ENCODE measurements around the gene STRBP.
"Not testable (repeated sequence)": the region's sequence is repeated elsewhere in the genome, so short reads cannot be mapped to it uniquely, and the experiment has no call there.

Gene STRBP

GRCh38 chr9:123282362-123283047 lies 14.1 kb upstream of the STRBP start:
- DNase-seq, result no peak

- DNase-seq, result no peak
Observed at GRCh38 chr9:123281659-123282350, 13.4 kb upstream of the STRBP start.

DNA sequence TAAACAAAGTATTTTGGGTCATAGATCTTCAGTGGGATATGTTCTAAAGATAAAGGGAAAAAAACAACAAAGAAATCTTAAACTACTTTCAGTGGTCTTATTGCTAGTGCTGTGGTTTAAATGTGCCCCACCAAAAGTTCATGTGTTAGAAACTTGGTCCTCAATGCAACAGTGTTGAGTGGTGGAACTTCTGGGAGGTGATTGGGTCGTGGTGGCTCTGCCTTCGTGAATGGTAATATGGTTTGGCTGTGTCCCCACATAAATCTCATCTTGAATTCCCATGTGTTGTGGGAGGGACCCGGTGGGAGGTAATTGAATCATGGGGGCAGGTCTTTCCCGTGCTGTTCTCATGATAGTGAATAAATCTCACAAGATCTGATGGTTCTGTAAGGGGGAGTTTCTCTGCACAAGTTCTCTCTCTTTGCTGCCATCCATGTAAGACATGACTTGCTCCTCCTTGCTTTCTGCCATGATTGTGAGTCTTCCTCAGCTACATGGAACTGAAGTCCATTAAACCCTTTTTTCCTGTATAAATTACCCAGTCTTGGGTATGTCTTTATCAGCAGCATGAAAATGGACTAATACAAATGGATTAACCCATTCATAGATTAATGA lies 10.6 kb upstream of the STRBP start:
- DNase-seq, result not testable (repeated sequence)

GRCh38 chr9:123278361-123278760 lies 10.0 kb upstream of the STRBP start:
- DNase-seq, result no peak

- no peak for DNase-seq
Observed at GRCh38 chr9:123276551-123276950, 8.2 kb upstream of the STRBP start.

GRCh38 chr9:123271133-123271532 lies 2.7 kb upstream of the STRBP start:
- DNase-seq, result not testable (repeated sequence)

GRCh38 chr9:123269281-123269680 lies 895 bp upstream of the STRBP start:
- no peak for DNase-seq

DNA sequence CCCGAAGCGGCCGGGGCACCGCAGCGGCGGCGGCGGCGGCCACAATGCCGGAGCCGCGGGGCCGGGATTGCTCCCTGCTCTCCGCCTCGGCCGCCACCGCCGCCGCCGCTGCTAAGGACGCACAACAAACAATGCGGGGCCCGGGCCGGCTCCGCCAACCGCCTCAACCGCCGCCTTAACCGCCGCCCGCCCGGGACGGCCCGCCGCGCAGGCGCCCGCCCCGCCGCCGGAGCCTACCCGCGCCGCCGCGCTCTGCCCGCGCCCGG lies 254 bp downstream of the STRBP start:
- no peak for DNase-seq

DNA sequence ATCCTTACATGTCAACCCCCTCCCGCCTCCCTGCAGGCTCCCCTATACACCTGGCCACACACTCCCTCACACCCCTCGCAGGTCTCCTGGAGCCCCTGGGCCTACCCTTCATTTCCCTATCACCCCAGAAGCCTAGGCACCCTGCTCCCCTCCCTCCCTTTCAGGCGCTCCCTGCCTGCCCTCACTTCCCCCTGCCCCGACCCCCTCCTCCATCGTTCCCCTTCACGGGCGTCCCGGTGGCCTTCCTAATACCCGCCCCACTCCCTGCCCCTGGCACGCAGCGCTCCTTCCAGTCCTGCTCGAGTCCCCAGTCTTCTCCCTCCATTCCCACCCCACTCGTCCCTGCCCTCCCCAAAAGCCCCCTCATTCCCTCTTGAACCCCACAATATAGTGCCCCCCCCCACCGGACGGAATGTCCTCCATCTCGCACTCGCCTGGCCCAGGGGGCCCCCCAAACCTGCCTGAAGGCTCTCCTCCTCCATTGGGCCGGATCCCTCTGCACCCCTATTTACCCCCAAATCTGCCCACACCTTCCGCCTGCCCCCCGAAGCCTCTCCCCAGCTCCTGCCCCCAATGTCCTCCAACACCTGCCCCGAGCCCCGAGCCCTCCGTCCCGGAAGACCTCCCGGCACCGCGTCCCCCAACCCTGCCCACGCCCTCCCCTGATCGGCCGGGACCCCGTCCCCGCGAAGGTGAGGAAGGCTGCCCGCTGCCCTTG lies 746 bp downstream of the STRBP start:
- peak in 1 of 2 experiments; percentile 20 for DNase-seq

DNA sequence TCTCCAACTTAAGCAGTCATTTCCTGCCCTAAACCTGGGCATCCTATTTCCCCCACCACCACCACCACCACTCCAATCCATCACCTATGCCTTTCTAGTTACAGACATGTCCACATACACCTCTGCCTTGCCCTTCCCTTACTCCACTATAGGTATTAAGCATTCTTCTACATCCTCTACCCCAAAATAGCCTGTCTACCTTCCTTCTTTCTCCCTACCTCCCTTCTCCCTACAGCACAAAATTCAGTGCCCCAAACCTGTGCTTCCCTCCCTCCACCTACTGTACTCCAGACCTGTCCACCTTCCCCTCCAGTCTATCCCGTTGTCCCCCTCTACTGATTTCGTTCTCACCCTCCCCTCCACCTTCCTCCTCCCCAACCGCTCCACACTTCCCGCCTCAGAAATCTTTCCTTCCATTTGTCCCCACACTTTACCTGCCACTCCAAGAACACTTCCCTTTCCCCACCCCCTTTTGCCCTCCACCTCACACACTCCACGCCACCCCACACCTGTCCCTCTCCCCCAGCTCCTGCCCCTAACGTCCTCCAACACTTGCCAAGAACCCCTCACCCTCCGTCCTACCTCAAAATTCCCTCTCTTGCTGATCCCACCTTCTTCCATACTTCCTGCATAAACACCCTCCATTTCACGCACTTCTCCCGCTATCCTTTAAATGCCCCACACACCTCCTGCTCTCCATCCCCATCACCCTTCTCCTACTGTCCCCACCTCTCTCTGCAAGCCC lies 1.6 kb downstream of the STRBP start:
- DNase-seq, result no peak

DNA sequence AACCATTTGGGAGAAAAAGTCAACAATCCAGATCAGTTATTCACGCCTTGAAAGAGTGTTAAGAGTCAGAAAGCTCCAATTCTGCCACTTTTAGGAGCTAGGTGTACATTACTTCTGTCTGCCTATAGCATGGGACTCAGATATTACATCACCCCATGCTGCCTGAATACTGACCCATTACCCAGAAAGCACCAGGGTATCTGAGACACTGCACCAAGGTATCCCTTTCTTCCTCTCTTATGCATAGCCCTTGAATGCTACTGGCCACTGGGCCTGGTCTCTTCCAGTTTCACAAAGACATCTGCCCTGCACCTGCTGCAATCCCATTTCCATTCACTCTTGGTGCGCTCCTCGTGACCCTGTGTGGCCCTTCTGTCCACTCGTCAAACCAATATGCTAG lies 2.6 kb downstream of the STRBP start:
- no peak for DNase-seq

GRCh38 chr9:123263227-123263626 lies 5.2 kb downstream of the STRBP start:
- DNase-seq, result no peak

DNA sequence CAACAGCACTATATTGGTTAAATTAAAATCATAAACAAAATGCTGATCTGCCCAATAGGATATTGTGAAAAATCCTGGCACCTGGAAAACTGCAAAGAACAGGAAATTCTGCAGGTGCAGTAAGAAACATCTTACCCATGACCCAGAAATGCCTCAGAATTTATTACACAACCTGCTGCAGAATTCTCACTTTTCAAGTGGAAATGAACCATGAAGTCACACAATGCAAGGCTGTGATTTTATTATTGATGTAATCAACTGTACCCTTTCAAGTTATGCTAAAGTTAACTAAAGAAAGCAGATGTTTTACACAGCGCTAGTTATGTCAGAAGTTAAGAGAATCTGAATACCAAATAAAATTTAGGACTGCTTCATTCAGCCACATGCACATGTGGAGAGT lies 6.0 kb downstream of the STRBP start:
- no peak for DNase-seq

DNA sequence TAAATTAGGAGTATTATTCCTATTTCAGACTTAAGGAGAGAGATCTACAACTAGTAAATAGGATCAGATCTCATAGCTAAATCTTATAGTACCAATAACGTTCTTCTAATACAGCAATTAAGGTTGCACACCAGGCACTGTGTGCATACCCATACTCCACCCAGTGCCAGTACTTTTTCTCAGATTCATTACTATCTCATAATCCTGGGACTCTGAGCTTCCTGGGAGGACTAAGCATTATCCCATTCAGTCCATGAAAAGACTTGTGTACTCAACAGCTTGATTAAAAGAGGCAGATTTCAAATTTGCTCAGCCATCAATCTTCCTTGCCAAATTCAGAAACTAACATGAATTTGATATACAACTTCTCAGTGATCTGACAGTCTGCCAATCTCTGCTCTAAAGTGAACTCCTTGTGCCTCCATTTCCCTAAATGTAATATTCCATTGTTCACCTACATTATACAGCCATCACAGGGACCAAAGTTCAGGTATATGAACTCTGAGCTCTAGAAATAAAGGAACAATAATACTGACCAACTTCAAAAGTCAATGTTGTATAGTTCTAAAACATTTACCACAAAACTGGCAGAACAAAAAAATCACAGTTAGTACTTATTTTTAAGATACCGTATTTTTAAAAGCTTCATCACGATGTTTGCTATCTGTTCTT lies 7.2 kb downstream of the STRBP start:
- no peak for DNase-seq

- DNase-seq, result no peak
Observed at GRCh38 chr9:123260340-123260739, 8.0 kb downstream of the STRBP start.

DNA sequence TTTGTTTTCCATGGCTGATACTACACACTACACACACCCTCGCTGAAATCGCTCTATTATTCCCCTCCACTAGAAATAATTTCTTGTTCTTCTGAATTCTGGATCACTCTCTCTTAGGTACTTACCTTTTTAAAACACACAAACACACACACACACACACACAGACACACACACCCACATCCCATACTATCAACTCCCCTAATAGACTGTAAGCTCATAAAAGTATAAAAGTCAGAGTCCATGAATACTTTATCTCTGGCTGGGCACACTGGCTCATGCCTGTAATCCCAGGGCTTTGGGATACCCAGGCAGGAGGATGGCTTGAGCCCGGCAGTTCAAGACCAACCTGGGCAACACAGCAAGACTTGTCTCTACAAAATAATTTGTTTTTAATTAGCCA lies 11.1 kb downstream of the STRBP start:
- DNase-seq, result no peak

GRCh38 chr9:123255718-123256117 lies 12.7 kb downstream of the STRBP start:
- DNase-seq, result no peak

DNA sequence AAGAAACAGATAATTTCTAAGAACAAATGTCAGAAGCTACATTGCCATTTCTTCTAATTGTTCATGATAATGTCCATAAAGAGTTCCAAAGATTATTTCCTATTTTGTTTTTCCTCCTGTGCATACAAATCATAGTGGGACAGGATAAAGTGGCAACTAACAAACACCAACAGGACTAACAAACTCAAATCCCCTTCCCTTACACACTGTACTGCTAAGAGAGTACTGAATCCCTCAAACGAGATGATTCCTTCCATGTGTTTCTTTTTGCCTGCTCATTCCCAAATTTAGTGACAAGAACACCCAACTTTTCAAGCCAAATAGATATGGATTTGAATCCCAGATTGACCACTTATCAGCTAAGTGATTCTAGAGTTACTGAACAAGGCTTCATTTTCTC lies 15.2 kb downstream of the STRBP start:
- no peak for DNase-seq

DNA sequence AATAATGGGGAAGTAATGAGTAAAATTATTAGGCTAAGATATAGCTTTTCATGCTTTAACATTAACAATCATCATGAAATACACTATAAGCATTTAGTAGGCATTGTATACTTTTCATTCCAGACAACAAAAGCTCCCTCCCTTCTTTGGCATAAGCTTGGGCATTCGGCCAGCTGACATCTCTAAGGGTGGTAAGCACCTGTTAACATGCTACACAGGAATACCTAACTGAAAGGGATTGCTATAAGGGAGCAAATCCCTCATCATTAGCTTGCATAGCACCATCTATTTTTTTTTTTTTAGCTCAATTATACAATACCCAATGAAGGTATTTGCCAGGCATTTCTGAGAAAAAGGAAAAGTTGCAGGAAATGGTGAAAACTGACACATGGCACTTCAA lies 16.6 kb downstream of the STRBP start:
- peak in 1 of 2 experiments; percentile 27 for DNase-seq

- no peak for DNase-seq
Observed at GRCh38 chr9:123251324-123251723, 17.1 kb downstream of the STRBP start.

DNA sequence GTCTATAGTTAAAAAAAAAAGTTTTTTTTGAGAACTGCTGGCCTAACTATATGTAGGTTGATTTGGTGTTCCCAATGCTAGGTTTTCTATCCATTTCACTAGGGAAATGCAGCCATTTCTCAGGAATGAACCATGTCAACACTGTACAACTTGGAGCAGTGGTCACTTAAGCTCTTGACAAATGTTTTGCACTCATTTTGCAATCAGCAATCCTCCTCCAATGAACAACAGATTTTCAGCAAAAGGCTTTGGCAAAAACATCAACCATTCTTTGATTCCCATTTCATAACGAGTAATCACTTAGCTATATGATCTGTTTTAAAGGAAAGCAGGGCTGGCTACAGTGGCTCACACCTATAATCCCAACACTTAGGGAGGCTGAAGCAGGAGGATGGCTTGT lies 17.9 kb downstream of the STRBP start:
- DNase-seq, result no peak

GRCh38 chr9:123249162-123249561 lies 19.2 kb downstream of the STRBP start:
- not testable (repeated sequence) for DNase-seq

DNA sequence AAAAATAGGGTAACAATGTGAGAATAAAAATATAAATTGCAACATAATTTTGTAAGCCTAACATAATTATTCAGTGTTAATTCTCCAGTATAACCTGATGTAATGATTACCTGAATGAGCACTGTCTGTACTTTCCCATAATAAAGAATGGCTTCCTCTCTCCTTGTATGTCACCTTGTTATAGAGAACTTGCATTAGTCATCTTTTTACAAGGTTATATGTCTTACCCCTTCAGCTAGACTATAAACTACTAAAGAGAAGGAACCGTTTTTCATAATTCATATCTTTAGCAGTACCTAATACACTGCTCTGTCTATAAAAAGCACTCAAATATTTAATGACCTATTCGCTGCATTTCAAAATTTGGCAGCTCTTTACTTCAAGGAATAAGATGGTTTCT lies 19.8 kb downstream of the STRBP start:
- DNase-seq, result no peak
